GM12874 (cell line): ENCODE measurements around the gene TRAK1.

Experiments
- TF ChIP-seq, protein P1 (sequence below): IDR thresholded peaks from 2 replicates; pipeline ENCODE4 v1.5.1; 2011; ENCODE audit warnings: low read depth, mild to moderate bottlenecking, control low read depth, low read length, moderate library complexity; ENCODE audit not compliant: insufficient read depth

The TRAK1 gene

DNA sequence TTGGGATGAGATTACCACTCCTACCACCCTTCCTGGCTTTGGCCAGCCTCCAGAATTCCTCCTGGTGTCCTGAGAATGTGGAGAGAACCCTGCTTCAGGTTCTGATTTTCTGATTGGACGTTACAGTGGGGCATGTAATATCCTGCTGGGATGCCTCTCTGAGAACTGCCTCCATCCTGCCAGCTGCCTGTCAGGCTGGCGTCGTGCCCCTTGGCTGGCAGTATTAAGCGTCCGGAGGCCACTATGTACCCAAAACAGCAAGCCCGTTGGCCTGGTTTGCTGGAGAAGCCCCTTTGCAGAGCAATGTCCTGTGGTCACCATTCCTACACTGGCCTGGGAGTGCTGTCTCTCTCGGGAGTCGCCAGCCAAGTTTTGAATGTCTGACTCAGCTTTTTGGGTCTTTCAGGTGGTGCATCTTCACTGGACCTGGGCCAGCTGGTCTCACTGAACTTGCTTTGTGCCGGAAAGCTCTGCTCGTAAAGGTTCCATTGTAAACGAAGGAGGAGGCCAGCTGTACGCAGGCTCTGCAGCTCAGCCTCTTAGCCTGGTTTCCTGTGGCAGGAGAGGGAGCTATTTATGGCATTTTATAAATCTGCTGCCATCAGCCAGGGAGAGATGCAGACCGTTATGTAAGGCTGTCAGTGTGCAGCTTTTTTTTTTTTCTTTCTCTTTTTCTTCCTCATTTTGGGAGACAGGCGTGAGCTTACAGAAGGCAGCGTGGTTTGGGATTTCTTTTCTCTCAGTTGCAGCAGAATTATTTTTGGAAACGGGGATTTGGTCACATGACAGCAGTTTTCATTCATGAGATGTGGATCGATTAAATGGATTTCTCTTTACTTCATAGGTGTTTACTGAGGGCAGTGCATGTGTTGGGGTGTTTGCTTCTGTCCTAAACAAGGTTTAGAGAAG is 19.0 kb upstream of the TRAK1 start:
- TF ChIP-seq, protein P1, sequence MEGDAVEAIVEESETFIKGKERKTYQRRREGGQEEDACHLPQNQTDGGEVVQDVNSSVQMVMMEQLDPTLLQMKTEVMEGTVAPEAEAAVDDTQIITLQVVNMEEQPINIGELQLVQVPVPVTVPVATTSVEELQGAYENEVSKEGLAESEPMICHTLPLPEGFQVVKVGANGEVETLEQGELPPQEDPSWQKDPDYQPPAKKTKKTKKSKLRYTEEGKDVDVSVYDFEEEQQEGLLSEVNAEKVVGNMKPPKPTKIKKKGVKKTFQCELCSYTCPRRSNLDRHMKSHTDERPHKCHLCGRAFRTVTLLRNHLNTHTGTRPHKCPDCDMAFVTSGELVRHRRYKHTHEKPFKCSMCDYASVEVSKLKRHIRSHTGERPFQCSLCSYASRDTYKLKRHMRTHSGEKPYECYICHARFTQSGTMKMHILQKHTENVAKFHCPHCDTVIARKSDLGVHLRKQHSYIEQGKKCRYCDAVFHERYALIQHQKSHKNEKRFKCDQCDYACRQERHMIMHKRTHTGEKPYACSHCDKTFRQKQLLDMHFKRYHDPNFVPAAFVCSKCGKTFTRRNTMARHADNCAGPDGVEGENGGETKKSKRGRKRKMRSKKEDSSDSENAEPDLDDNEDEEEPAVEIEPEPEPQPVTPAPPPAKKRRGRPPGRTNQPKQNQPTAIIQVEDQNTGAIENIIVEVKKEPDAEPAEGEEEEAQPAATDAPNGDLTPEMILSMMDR: no peak

DNA sequence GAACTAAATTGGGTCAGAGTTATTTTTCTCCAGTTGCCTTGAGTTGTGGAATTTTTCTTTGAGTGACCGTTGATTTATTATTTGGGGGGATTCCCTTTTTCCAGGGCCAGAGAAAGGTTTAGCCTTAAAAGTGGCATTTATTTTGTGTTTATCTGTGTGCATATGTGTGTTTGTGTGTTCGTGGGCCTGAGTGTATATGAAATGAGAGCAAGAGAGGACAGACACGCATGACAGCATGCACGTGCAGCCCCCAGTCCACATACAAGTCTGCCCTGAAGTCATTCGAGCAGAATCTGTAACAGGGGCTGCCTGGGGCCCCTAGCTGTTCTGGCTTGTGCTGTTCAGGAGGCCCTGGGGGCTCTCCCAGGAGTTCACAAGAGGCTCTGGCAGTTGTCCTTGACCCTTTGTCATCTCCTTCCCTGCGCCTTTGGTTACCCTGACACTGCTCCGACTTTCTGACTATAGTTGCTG is 18.3 kb upstream of the TRAK1 start:
- TF ChIP-seq, protein P1: no peak

DNA sequence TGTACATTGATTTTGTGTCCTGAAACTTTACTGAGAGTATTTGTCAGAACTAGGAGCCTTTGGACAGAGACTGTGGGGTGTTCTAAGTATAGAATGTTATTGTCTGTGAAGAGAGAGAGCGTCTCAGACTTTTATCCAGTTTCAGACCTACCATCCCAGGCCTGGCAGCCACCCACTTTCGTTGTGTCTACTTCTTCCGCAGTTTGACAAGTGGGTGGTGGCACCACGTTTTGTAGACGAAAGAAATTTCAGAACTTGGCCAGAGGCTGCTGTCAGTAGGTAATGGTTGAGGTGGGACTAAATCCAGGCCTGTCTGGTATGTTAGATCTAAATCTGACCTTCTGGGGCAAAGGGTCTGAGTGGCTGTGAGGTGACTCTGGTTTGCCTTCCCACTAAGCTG is 13.4 kb upstream of the TRAK1 start:
- TF ChIP-seq, protein P1: no peak

DNA sequence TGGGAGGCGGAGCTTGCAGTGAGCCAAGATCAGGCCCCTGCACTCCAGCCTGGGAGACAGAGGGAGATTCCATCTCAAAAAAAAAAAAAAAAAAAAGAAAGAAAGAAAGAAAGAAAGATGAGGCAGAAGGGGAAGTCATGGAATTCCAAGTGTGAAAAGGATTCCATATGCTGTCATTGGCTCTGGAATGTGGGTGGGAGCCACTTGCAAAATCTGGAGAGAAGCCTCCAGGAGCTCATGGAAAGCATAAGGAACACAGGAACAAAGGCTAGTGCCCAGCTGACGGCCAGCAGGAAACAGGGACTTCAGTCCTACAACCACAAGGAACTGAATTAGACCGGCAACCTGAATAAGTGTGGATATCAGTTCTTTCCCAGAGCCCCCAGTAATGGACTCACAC is 12.5 kb upstream of the TRAK1 start:
- TF ChIP-seq, protein P1: no peak

DNA sequence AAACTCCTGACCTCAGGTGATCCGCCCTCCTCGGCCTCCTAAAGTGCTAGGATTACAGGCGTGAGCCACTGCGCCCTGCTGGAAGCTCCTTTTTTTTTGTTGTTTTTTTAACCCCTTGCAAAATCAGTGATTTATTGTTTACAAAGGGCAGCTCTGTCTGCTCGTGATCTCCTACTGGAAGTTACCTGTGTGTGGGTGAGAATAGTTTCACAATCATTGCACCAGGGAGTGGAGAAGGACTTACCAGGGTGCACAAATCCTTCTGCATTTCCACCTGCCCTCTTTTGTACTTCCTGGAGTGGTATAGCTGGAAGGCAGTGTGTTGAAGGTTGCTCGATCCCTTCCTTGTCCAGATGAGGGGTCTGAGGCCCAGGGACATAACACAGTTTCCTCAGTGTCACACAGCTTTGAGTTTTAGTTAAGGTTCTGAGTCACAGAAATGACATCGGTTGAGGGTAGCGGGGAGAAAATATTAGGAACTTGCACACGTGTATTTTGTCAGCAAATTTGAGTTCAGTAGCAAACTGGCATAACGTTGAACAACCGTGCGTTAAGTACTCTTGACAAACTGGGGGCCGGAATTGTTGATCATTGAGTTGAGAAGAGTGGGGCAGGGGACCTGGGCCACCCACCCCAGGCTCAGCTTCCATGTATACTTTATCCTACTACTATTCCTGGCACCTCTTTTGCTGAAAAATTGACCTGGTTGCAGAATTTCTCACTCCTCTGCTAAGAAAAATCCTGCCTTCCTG is 11.3 kb upstream of the TRAK1 start:
- TF ChIP-seq, protein P1: no peak

DNA sequence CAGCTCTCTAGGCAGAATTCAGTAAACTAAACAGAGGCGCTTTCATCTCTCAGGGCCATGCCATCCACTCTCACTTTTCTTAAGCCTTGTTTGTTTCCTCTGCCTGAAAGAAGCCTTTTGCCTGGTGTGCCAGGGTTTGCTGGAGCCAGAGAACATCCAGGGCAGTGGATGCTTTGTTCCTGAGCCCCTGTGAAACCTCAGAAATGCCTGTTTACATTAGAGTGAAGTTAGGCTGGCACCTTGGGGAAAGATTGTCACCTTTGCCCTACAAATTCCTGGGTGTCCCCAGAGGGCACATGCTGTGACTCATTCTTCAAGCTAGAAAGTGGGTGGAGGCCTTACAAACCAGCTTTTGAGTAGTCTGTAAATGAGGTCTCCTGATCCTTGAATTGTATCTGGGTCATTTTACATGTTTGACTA is 10.7 kb upstream of the TRAK1 start:
- TF ChIP-seq, protein P1: no peak

DNA sequence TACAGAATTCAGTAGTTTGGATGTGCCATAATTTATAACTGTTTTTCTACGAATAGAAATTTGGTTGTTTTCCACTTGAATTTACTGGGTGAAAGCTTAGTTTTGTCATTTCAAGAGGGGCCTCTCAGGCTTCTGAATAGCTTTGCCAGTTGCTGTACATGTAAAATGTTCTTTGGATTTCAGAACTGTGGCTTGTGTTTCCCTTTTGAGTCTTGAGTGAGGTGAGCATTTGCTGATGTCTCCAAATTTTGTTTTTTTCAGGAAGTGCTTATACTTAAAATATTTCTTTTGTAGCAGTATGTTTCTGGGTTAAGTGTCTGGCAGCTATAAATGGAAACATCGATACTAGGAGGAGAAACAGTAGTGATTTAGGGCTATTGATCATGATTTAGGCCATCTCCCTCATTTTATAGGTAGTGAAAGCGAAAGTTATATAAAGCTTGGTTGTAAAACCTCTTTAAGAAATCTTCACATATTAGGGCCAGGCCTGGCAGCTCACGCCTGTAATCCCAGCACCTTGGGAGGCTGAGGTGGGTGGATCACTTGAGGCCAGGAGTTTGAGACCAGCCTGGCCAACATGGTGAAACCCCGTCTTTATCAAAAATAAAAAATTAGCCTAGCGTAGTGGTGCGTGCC is 9.2 kb upstream of the TRAK1 start:
- TF ChIP-seq, protein P1: no peak
